GM21360 (cell line): Measurements from ENCODE around the gene REX1BD.
A peak's percentile ranks its signal among the peaks of the same experiment; 100 is the strongest.
"Not testable (repeated sequence)": the region's sequence is repeated elsewhere in the genome, so short reads cannot be mapped to it uniquely, and the experiment has no call there.

Source experiments
- ATAC-seq: cut with Tn5 transposase; IDR thresholded peaks from one replicate; pipeline ENCODE4 v1.9.1; 2021; ENCODE audit warnings: mild to moderate bottlenecking, moderate library complexity; ENCODE audit not compliant: unreplicated experiment

The REX1BD gene

GRCh38 chr19:18588611-18589379 is at the start of gene REX1BD:
TSS of gene REX1BD (plus strand) at chr19:18588798. CDS start at chr19:18588802, 4 bp downstream.
- peak; percentile 56 for ATAC-seq

GRCh38 chr19:18539372-18539771 is 49.2 kb upstream of the REX1BD start:
- no peak for ATAC-seq

- not testable (repeated sequence) for ATAC-seq
Measured at GRCh38 chr19:18540200-18540599, 48.4 kb upstream of the REX1BD start.

- no peak for ATAC-seq
Measured at GRCh38 chr19:18541258-18541991, 47.2 kb upstream of the REX1BD start.

- no peak for ATAC-seq
Measured at GRCh38 chr19:18541992-18542940, 46.3 kb upstream of the REX1BD start.

GRCh38 chr19:18542941-18543813 is 45.4 kb upstream of the REX1BD start, which contains the start of gene FKBP8:
TSS of gene FKBP8 (minus strand) at chr19:18543573. CDS start at chr19:18541970, 1,603 bp downstream.
- ATAC-seq = peak; percentile 77

GRCh38 chr19:18543814-18544475 is 44.7 kb upstream of the REX1BD start:
- peak; percentile 50 for ATAC-seq

GRCh38 chr19:18551631-18552030 is 37.0 kb upstream of the REX1BD start:
- ATAC-seq = no peak

GRCh38 chr19:18557411-18558201 is 31.0 kb upstream of the REX1BD start, which contains the start of gene KXD1:
TSS of gene KXD1 (plus strand) at chr19:18557870. CDS start at chr19:18562057, 4,187 bp downstream.
- ATAC-seq = peak; percentile 93

- no peak for ATAC-seq
Measured at GRCh38 chr19:18558202-18558555, 30.4 kb upstream of the REX1BD start.

GRCh38 chr19:18558604-18559003 is 30.0 kb upstream of the REX1BD start:
- no peak for ATAC-seq

- no peak for ATAC-seq
Measured at GRCh38 chr19:18559685-18560084, 28.9 kb upstream of the REX1BD start.

- no peak for ATAC-seq
Measured at GRCh38 chr19:18562086-18562485, 26.5 kb upstream of the REX1BD start.

GRCh38 chr19:18566953-18567352 is 21.6 kb upstream of the REX1BD start:
- no peak for ATAC-seq

GRCh38 chr19:18568367-18568766 is 20.2 kb upstream of the REX1BD start:
- no peak for ATAC-seq

- ATAC-seq = peak; percentile 85
Measured at GRCh38 chr19:18571564-18572344, 16.8 kb upstream of the REX1BD start, which contains the start of gene UBA52. TSS of gene UBA52 (plus strand) at chr19:18571857. CDS start at chr19:18573301, 1,444 bp downstream.

GRCh38 chr19:18574691-18575291 is 13.8 kb upstream of the REX1BD start:
- no peak for ATAC-seq
